ENCODE measurements around the gene XRCC4. TPM values are rescaled to one million over a fixed set of nuclear protein-coding genes. Genes with fewer than 3 reads are reported as not detected.

XRCC4 gene
- total RNA-seq, 1 experiment from 2014 or later: 10.8 TPM

- Histone ChIP-seq H2BK5ac (ENCODE audit: insufficient read length, low read length) (no peak overlapping the region), H2BK15ac (ENCODE audit: low read depth, low read length) (no peak overlapping the region), H3K79me1 (ENCODE audit: insufficient read depth, low read depth, low read length, poor library complexity, severe bottlenecking) (no peaks in the 10 kb centered on the region), H3K14ac (ENCODE audit: insufficient read depth, low read length) (no peak overlapping the region), H2BK20ac (ENCODE audit: low read depth, low read length, poor library complexity, severe bottlenecking) (no peak overlapping the region), H2AK5ac (ENCODE audit: insufficient read length, low read length) (no peak overlapping the region), H3K4ac (ENCODE audit: low read depth, low read length) (no peak overlapping the region), H4K5ac (ENCODE audit: insufficient read length, low read depth, low read length) (no peak overlapping the region), H4K91ac (ENCODE audit: insufficient read length, low read depth, low read length) (no peak overlapping the region), H2AFZ (ENCODE audit: low read length) (no peak overlapping the region), H3K27ac (ENCODE audit: insufficient read length, low read depth, low read length) (no peak overlapping the region), H3K56ac (ENCODE audit: insufficient read length, low read depth, low read length) (no peak overlapping the region), H3K23me2 (ENCODE audit: insufficient read length, low read depth, low read length, poor library complexity, severe bottlenecking) (no peaks in the 10 kb centered on the region), H3K18ac (ENCODE audit: insufficient read length, low read depth, low read length) (no peak overlapping the region), H4K20me1 (ENCODE audit: control insufficient read depth, insufficient read depth, insufficient read length) (no peaks in the 10 kb centered on the region), H3K9me3 (ENCODE audit: control insufficient read depth, low read depth, low read length) (no peaks in the 10 kb centered on the region), H3K4me2 (ENCODE audit: insufficient read depth, insufficient read length, low read length) (no peak overlapping the region), H3K23ac (ENCODE audit: insufficient read length, low read depth, low read length) (no peak overlapping the region), H3K27me3 (ENCODE audit: insufficient read depth, low read length) (no peaks in the 10 kb centered on the region), H3K9ac (ENCODE audit: extremely low read depth, insufficient read length, low read length) (no peak overlapping the region), H2BK120ac (ENCODE audit: low read depth, low read length, poor library complexity, severe bottlenecking) (no peak overlapping the region), H3T11ph (ENCODE audit: low read length) (no peak overlapping the region), H3K79me2 (ENCODE audit: insufficient read depth, low read length) (no peaks in the 10 kb centered on the region), H2BK12ac (ENCODE audit: insufficient read length, low read depth, low read length) (no peak overlapping the region), H3K4me1 (ENCODE audit: insufficient read depth, low read length) (no peaks in the 10 kb centered on the region), H4K8ac (replicated peaks; ENCODE audit: insufficient read length, low read depth, low read length) (no peak overlapping the region)
- Mint-ChIP-seq H3K9me3 (peaks cover 6% of the 10 kb centered on the region in 2 experiments; a peak in 3 of 5 replicates), H3K4me3 (no peak overlapping the region), H3K27ac (no peak overlapping the region), H3K27me3 (ENCODE audit: low read depth) (no peaks in the 10 kb centered on the region), H3K36me3 (ENCODE audit: insufficient read depth in 1 of 3, low read depth in 3 of 3) (peaks cover 4 to 7% (median 6%) of the 10 kb centered on the region in 3 experiments), H3K4me1 (no peaks in the 10 kb centered on the region)
- WGBS (ENCODE audit: extremely low coverage, insufficient read length, low lambda C conversion rate): no CpG with 5 or more reads among the region's 2 CpGs
- DNase-seq: no peak
- no peak for TF ChIP-seq CTCF (conservative IDR thresholded peaks at IDR 0.05)
Observed at GRCh38 chr5:83312663-83313062, 235.3 kb downstream of the XRCC4 start.
